Activated CD8-positive, alpha-beta memory T cell treated with anti-CD3 and anti-CD28 coated beads for 36 hours (primary cell): ENCODE results near the gene SH3BP4. TPM values are rescaled to one million over a fixed set of nuclear protein-coding genes. Genes with fewer than 3 reads are reported as not detected.

Experiments
- CTCF ChIA-PET: fragments of 350-600 bp; sonication (Branson Sonifier 250); formaldehyde crosslinking; loops from one replicate; lab custom pipeline; 2021; ENCODE audit warnings: antibody characterized with exemption; lab: Charles Lee
- POLR2A ChIA-PET: fragments of 350-600 bp; sonication (Branson Sonifier 250); formaldehyde crosslinking; loops from one replicate; lab custom pipeline; 2021; ENCODE audit warnings: antibody characterized with exemption; lab: Charles Lee
- total RNA-seq, 2 experiments: library from RNA; stranded (reverse); gene quantifications; one replicate each; pipeline ENCODE4 v1.2.3, GENCODE V29; 2021

SH3BP4 gene
- total RNA-seq, 2 experiments from 2014 or later = not detected

GRCh38 chr2:235066490-235066889 is 114.7 kb downstream of the SH3BP4 start:
- ChIA-PET CTCF (no interaction called here), POLR2A (no interaction called here)

- POLR2A ChIA-PET = no interaction called here
These were observed 115.1 kb downstream of the SH3BP4 start for GRCh38 chr2:235066895-235067294.

GRCh38 chr2:235068701-235069100 is 116.9 kb downstream of the SH3BP4 start:
- ChIA-PET CTCF (no interaction called here), POLR2A (no interaction called here)

More at GRCh38 chr2:235066895-235067294, 115.1 kb downstream of the SH3BP4 start:
- CTCF ChIA-PET = no interaction called here

GRCh38 chr2:235070063-235070706 is 118.4 kb downstream of the SH3BP4 start:
- ChIA-PET CTCF (no interaction called here), POLR2A (no interaction called here)

GRCh38 chr2:235073868-235074413 is 122.1 kb downstream of the SH3BP4 start:
- POLR2A ChIA-PET = no interaction called here
- CTCF ChIA-PET = no interaction called here

GRCh38 chr2:235077046-235077445 is 125.2 kb downstream of the SH3BP4 start:
- POLR2A ChIA-PET = no interaction called here
- CTCF ChIA-PET = no interaction called here

GRCh38 chr2:235078182-235078581 is 126.4 kb downstream of the SH3BP4 start:
- POLR2A ChIA-PET = no interaction called here
- CTCF ChIA-PET = no interaction called here

GRCh38 chr2:235078914-235079472 is 127.2 kb downstream of the SH3BP4 start:
- POLR2A ChIA-PET = no interaction called here

GRCh38 chr2:235080101-235080500 is 128.3 kb downstream of the SH3BP4 start:
- ChIA-PET POLR2A (no interaction called here), CTCF (no interaction called here)

More at GRCh38 chr2:235078914-235079472, 127.2 kb downstream of the SH3BP4 start:
- CTCF ChIA-PET = no interaction called here

- CTCF ChIA-PET = no interaction called here
- POLR2A ChIA-PET = no interaction called here
These were observed 130.9 kb downstream of the SH3BP4 start for GRCh38 chr2:235082578-235083338.

- ChIA-PET POLR2A (no interaction called here), CTCF (interaction anchor here (0.7 kb wide), 1 partner anchor 424 kb away, joined by 3 read pairs; no protein-coding TSS in a partner anchor)
These were observed 132.0 kb downstream of the SH3BP4 start for GRCh38 chr2:235083822-235084221.

GRCh38 chr2:235084424-235084823 is 132.6 kb downstream of the SH3BP4 start:
- ChIA-PET POLR2A (no interaction called here), CTCF (interaction anchor here (0.7 kb wide), 1 partner anchor 424 kb away, joined by 3 read pairs; no protein-coding TSS in a partner anchor)

GRCh38 chr2:235085476-235085875 is 133.7 kb downstream of the SH3BP4 start:
- ChIA-PET CTCF (no interaction called here), POLR2A (no interaction called here)

- ChIA-PET CTCF (no interaction called here), POLR2A (no interaction called here)
These were observed 134.8 kb downstream of the SH3BP4 start for GRCh38 chr2:235086481-235087184.

- ChIA-PET POLR2A (no interaction called here), CTCF (no interaction called here)
These were observed 136.1 kb downstream of the SH3BP4 start for GRCh38 chr2:235087832-235088495.

GRCh38 chr2:235088496-235088921 is 136.7 kb downstream of the SH3BP4 start:
- ChIA-PET POLR2A (no interaction called here), CTCF (no interaction called here)

- POLR2A ChIA-PET = no interaction called here
- CTCF ChIA-PET = no interaction called here
These were observed 139.6 kb downstream of the SH3BP4 start for GRCh38 chr2:235091421-235091820.

- POLR2A ChIA-PET = no interaction called here
- CTCF ChIA-PET = no interaction called here
These were observed 140.2 kb downstream of the SH3BP4 start for GRCh38 chr2:235091983-235092382.
